HL-60 (cell line): ENCODE measurements around the gene HAX1.
"Not testable (repeated sequence)": the region's sequence is repeated elsewhere in the genome, so short reads cannot be mapped to it uniquely, and the experiment has no call there.

Experiments
- DNase-seq, 2 experiments: peaks; one replicate each; pipeline ENCODE4 v3.0.0-alpha.2; 2010 to 2020; ENCODE audit warnings: low read depth in 1 of 2, low spot score in 1 of 2
- H3K27ac ChIP-seq: fragments of 250-450 bp; sonication (Bioruptor Pico); replicated peaks from 2 replicates; pipeline ENCODE4 v1.5.1; 2020; ENCODE audit warnings: mild to moderate bottlenecking, moderate library complexity
- H3K27me3 ChIP-seq: fragments of 250-450 bp; sonication (Bioruptor Pico); 2 replicates; pipeline ENCODE4 v1.5.1; 2021; ENCODE audit warnings: mild to moderate bottlenecking, moderate library complexity; ENCODE audit not compliant: insufficient read depth, poor library complexity, severe bottlenecking
- H3K4me3 ChIP-seq: replicated peaks from 2 replicates; pipeline ENCODE4 v1.5.1; 2011; ENCODE audit warnings: mild to moderate bottlenecking, control low read depth, low read length; ENCODE audit not compliant: insufficient read depth
- GABPA ChIP-seq: IDR thresholded peaks from 2 replicates; pipeline ENCODE4 v1.6.1; 2012; ENCODE audit warnings: low read depth
- POLR2AphosphoS5 ChIP-seq: IDR thresholded peaks from 2 replicates; pipeline ENCODE4 v1.6.1; 2012; ENCODE audit warnings: low read depth
- SPI1 ChIP-seq: IDR thresholded peaks from 2 replicates; pipeline ENCODE4 v1.6.1; 2012; ENCODE audit warnings: low read depth, mild to moderate bottlenecking, borderline replicate concordance
- TF ChIP-seq, protein P1 (sequence below): IDR thresholded peaks from 2 replicates; pipeline ENCODE4 v1.6.1; 2012; ENCODE audit warnings: low read depth; ENCODE audit not compliant: insufficient replicate concordance
- TF ChIP-seq, protein P2 (sequence below): IDR thresholded peaks from one replicate; pipeline ENCODE4 v1.5.1; 2011; ENCODE audit warnings: low read length, control low read depth, inconsistent platforms; ENCODE audit not compliant: insufficient read depth

HAX1 gene

DNA sequence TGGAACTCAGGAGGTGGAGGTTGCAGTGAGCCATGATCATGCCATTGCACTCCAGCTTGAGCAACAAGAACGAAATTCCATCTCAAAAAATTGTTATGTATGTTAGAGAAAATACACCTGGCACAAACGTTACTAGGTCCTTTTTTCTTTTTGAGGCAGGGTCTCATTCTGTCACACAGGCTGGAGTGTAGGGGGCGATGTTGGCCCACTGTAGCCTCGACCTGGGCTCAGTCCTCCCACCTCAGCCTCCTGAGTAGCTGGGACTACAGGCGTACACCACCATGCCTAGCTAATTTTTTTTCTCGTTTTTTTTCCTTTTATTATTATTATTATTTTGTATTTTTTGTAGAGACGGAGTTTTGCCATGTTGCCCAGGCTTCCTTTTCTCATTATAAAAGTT is 4.4 kb downstream of the HAX1 start:
- DNase-seq, result no peak
- TF ChIP-seq, protein P1, sequence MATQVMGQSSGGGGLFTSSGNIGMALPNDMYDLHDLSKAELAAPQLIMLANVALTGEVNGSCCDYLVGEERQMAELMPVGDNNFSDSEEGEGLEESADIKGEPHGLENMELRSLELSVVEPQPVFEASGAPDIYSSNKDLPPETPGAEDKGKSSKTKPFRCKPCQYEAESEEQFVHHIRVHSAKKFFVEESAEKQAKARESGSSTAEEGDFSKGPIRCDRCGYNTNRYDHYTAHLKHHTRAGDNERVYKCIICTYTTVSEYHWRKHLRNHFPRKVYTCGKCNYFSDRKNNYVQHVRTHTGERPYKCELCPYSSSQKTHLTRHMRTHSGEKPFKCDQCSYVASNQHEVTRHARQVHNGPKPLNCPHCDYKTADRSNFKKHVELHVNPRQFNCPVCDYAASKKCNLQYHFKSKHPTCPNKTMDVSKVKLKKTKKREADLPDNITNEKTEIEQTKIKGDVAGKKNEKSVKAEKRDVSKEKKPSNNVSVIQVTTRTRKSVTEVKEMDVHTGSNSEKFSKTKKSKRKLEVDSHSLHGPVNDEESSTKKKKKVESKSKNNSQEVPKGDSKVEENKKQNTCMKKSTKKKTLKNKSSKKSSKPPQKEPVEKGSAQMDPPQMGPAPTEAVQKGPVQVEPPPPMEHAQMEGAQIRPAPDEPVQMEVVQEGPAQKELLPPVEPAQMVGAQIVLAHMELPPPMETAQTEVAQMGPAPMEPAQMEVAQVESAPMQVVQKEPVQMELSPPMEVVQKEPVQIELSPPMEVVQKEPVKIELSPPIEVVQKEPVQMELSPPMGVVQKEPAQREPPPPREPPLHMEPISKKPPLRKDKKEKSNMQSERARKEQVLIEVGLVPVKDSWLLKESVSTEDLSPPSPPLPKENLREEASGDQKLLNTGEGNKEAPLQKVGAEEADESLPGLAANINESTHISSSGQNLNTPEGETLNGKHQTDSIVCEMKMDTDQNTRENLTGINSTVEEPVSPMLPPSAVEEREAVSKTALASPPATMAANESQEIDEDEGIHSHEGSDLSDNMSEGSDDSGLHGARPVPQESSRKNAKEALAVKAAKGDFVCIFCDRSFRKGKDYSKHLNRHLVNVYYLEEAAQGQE, result no peak
- TF ChIP-seq, protein P2, sequence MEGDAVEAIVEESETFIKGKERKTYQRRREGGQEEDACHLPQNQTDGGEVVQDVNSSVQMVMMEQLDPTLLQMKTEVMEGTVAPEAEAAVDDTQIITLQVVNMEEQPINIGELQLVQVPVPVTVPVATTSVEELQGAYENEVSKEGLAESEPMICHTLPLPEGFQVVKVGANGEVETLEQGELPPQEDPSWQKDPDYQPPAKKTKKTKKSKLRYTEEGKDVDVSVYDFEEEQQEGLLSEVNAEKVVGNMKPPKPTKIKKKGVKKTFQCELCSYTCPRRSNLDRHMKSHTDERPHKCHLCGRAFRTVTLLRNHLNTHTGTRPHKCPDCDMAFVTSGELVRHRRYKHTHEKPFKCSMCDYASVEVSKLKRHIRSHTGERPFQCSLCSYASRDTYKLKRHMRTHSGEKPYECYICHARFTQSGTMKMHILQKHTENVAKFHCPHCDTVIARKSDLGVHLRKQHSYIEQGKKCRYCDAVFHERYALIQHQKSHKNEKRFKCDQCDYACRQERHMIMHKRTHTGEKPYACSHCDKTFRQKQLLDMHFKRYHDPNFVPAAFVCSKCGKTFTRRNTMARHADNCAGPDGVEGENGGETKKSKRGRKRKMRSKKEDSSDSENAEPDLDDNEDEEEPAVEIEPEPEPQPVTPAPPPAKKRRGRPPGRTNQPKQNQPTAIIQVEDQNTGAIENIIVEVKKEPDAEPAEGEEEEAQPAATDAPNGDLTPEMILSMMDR, result no peak
- TF ChIP-seq GABPA (no peak), POLR2AphosphoS5 (no peak), SPI1 (no peak)

DNA sequence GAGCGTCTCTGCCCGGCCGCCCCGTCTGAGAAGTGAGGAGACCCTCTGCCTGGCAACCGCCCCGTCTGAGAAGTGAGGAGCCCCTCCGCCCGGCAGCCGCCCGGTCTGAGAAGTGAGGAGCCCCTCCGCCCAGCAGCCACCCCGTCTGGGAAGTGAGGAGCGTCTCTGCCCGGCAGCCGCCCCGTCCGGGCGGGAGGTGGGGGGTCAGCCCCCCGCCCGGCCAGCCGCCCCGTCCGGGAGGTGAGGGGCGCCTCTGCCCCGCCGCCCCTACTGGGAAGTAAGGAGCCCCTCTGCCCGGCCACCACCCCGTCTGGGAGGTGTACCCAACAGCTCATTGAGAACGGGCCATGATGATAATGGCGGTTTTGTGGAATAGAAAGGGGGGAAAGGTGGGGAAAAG is 15.2 kb downstream of the HAX1 start:
- not testable (repeated sequence) for H3K27me3 ChIP-seq, H3K27ac ChIP-seq, DNase-seq, H3K4me3 ChIP-seq

More for the DNA sequence above, 4.4 kb downstream of the HAX1 start:
- Histone ChIP-seq H3K4me3 (no peak overlapping the region), H3K27me3 (no peaks in the 10 kb centered on the region), H3K27ac (no peak overlapping the region)

- no peak for DNase-seq
- H3K27ac ChIP-seq, result no peak overlapping the region
- H3K27me3 ChIP-seq, result no peaks in the 10 kb centered on the region
- no peak for TF ChIP-seq SPI1
- TF ChIP-seq GABPA, result no peak
- TF ChIP-seq, protein P1, result no peak
- TF ChIP-seq POLR2AphosphoS5, result no peak
- TF ChIP-seq, protein P2, result no peak
- no peak overlapping the region for H3K4me3 ChIP-seq
Measured at GRCh38 chr1:154288661-154289060, 16.2 kb downstream of the HAX1 start.

GRCh38 chr1:154290921-154291320 is 18.5 kb downstream of the HAX1 start:
- TF ChIP-seq GABPA, result no peak
- TF ChIP-seq, protein P1, result no peak
- no peak for TF ChIP-seq SPI1
- no peak for TF ChIP-seq POLR2AphosphoS5
- TF ChIP-seq, protein P2, result no peak
- no peak for DNase-seq
- H3K27me3 ChIP-seq, result no peaks in the 10 kb centered on the region
- H3K4me3 ChIP-seq, result no peak overlapping the region
- H3K27ac ChIP-seq, result no peak overlapping the region
